Right lobe of liver (tissue), 6 donors: ENCODE results near the gene HK1. TPM values are rescaled to one million over a fixed set of nuclear protein-coding genes. Genes with fewer than 3 reads are reported as not detected.

Source experiments
- ATAC-seq, 4 donors: fragments of 200-7000 bp; cut with Tn5 transposase; one replicate each; pipeline ENCODE4 v1.9.1; 2020; ENCODE audit warnings: mild to moderate bottlenecking in 4 of 4, moderate library complexity in 4 of 4
- DNase-seq, 3 donors: peaks; one replicate each; pipeline ENCODE4 v3.0.0-alpha.2; 2020
- H3K27ac ChIP-seq, 3 donors: fragments of 200-600 bp; one replicate each; pipeline ENCODE4 v1.8.0; 2022
- H3K27me3 ChIP-seq, 2 donors: fragments of 200-600 bp; one replicate each; pipeline ENCODE4 v1.8.0; 2022
- H3K36me3 ChIP-seq, 4 donors: fragments of 200-600 bp; sonication (generic) in 1 of 4; one replicate each; pipeline versions ENCODE4 v1.5.1 to v1.8.0; 2017 to 2022; ENCODE audit warnings: control low read depth in 1 of 4
- H3K4me1 ChIP-seq, 4 donors: fragments of 200-600 bp; sonication (generic) in 1 of 4; one replicate each; pipeline versions ENCODE4 v1.5.1 to v1.8.0; 2017 to 2022; ENCODE audit warnings: control low read depth in 1 of 4
- H3K4me3 ChIP-seq, 3 donors: fragments of 200-600 bp; one replicate each; pipeline ENCODE4 v1.8.0; 2022
- H3K9me3 ChIP-seq, 4 donors: fragments of 200-600 bp; sonication (generic) in 1 of 4; one replicate each; pipeline versions ENCODE4 v1.5.1 to v1.8.0; 2017 to 2022; ENCODE audit warnings: control low read depth in 1 of 4
- CTCF ChIP-seq, 4 donors: fragments of 200-600 bp in 3 of 4; fragments of 450-650 bp in 1 of 4; IDR thresholded peaks; one replicate each; pipeline versions ENCODE4 v1.5.1 to v1.8.0; 2016 to 2022; ENCODE audit warnings: antibody characterized with exemption in 4 of 4, mild to moderate bottlenecking in 2 of 4
- POLR2A ChIP-seq: fragments of 450-650 bp; IDR thresholded peaks from one replicate; pipeline ENCODE4 v1.6.1; 2017; ENCODE audit warnings: antibody characterized with exemption, mild to moderate bottlenecking
- WGBS: methylation state at CpG from one replicate; pipeline ENCODE4 v1.1.6; 2018; ENCODE audit warnings: low coverage, low lambda C conversion rate; ENCODE audit not compliant: insufficient coverage; ENCODE audit errors: missing lambda C conversion rate; 5-methylcytosine and 5-hydroxymethylcytosine counted together
- intact Hi-C, 2 donors: fragments of 100-400 bp; cut with DNase I; formaldehyde crosslinking; loops; one replicate each; pipeline versions ENCODE4 v1.11.2 to v1.14.1; 2022
- total RNA-seq, 6 experiments: library from RNA; depleted of rRNA in 2 of 6; stranded (reverse); fragments of >200 nt in 2 of 6; fragmentation: NEBNext Ultra II Directional in 3 of 6; extraction: Animal tissue kit (Norgen Biotek cat#: 25700) in 3 of 6; gene quantifications; one replicate each; pipeline versions ENCODE4 v1.1.0 to v1.2.4, GENCODE V29; 2016 to 2023
- donor health status: DM: no; HTN: yes; CAD: no.
- donor health status: DM: no; HTN: no; CAD: no.
- donor health status: DM: no; HTN: no; CAD: no.
- donor health status: DM: no; HTN: yes; CAD: no.
- donor health status: DM: no; HTN: yes; CAD: no.

HK1 gene
- total RNA-seq, 6 experiments from 2014 or later: 4.2 to 28.0 (median 7.2) TPM

- WGBS: 37% methylated on average over 2 of the region's 11 CpGs
- DNase-seq (no peak), ATAC-seq (no peak)
- no peaks in the 10 kb centered on the region for H3K27me3 ChIP-seq
- H3K4me3 ChIP-seq: no peak overlapping the region
- no peaks in the 10 kb centered on the region for H3K9me3 ChIP-seq
- TF ChIP-seq POLR2A (no peak), CTCF (IDR thresholded peaks at IDR 0.05) (no peak)
- H3K4me1 ChIP-seq: no peaks in the 10 kb centered on the region
- intact Hi-C loops: loop anchor here in 1 of 2 donors (10.0 kb wide), 1 partner anchor 215 kb away; the partner anchor contains the start of gene FAM241B
- no peak overlapping the region for H3K27ac ChIP-seq
- H3K36me3 ChIP-seq: no peaks in the 10 kb centered on the region
These were observed 141.4 kb downstream of the HK1 start for GRCh38 chr10:69419744-69420126.

- no peak overlapping the region for H3K27ac ChIP-seq
- intact Hi-C loops: no loop called here
- ATAC-seq: peak in 1 of 4 donors; percentile 10
These were observed 143.5 kb downstream of the HK1 start for GRCh38 chr10:69421611-69422308.

GRCh38 chr10:69422676-69423075 is 144.4 kb downstream of the HK1 start:
- 55% methylated on average over 2 of the region's 4 CpGs for WGBS
- no peak for ATAC-seq
- no peak for DNase-seq
- H3K4me3 ChIP-seq: no peak overlapping the region
- no peaks in the 10 kb centered on the region for H3K36me3 ChIP-seq
- H3K27me3 ChIP-seq: no peaks in the 10 kb centered on the region
- TF ChIP-seq CTCF (IDR thresholded peaks at IDR 0.05): no peak
- TF ChIP-seq POLR2A: no peak
- no peaks in the 10 kb centered on the region for H3K9me3 ChIP-seq
- peaks cover 0 to 9% (median 0%) of the 10 kb centered on the region in 4 donors for H3K4me1 ChIP-seq
- H3K27ac ChIP-seq: no peak overlapping the region
- intact Hi-C loops: no loop called here

More at GRCh38 chr10:69421611-69422308, 143.5 kb downstream of the HK1 start:
- no peak overlapping the region for H3K4me3 ChIP-seq
- no peaks in the 10 kb centered on the region for H3K9me3 ChIP-seq
- H3K27me3 ChIP-seq: no peaks in the 10 kb centered on the region
- no peak for TF ChIP-seq CTCF (IDR thresholded peaks at IDR 0.05)
- no peak for TF ChIP-seq POLR2A
- WGBS: 56% methylated on average over 4 of the region's 13 CpGs
- no peak for DNase-seq
- peaks cover 0 to 9% (median 0%) of the 10 kb centered on the region in 4 donors for H3K4me1 ChIP-seq
- no peaks in the 10 kb centered on the region for H3K36me3 ChIP-seq

- H3K36me3 ChIP-seq: no peaks in the 10 kb centered on the region
- no peaks in the 10 kb centered on the region for H3K27me3 ChIP-seq
- ATAC-seq: no peak
- H3K27ac ChIP-seq: no peak overlapping the region
- 89% methylated on average over 2 of the region's 2 CpGs for WGBS
- TF ChIP-seq CTCF (IDR thresholded peaks at IDR 0.05) (no peak), POLR2A (no peak)
- intact Hi-C loops: loop anchor here in 1 of 2 donors (5.0 kb wide), 1 partner anchor 77 kb away; no protein-coding TSS in a partner anchor
- peaks cover 0 to 9% (median 0%) of the 10 kb centered on the region in 4 donors for H3K4me1 ChIP-seq
- no peak overlapping the region for H3K4me3 ChIP-seq
- H3K9me3 ChIP-seq: no peaks in the 10 kb centered on the region
- DNase-seq: no peak
These were observed 146.7 kb downstream of the HK1 start for GRCh38 chr10:69425041-69425440.
